PC-3 (cell line): ENCODE results near the gene RBM20. TPM values are rescaled to one million over a fixed set of nuclear protein-coding genes. Genes with fewer than 3 reads are reported as not detected.

Source experiments
- ATAC-seq: fragments of 200-7000 bp; cut with Tn5 transposase; 2 replicates; pipeline ENCODE4 v1.9.1; 2020; ENCODE audit warnings: mild to moderate bottlenecking, moderate library complexity
- BruUV-seq: library from RNA; stranded (reverse); fragments of 400-500 nt; replicated peaks from 2 replicates; lab custom pipeline; 2021; lab: Mats Ljungman, UMichigan
- CTCF ChIA-PET: fragments of 300-600 bp; sonication (Branson Sonifier 250); formaldehyde crosslinking; loops from one replicate; lab custom pipeline; 2022; ENCODE audit warnings: antibody characterized with exemption; lab: Charles Lee
- POLR2A ChIA-PET: fragments of 300-600 bp; sonication (Branson Sonifier 250); formaldehyde crosslinking; loops from one replicate; lab custom pipeline; 2022; ENCODE audit warnings: antibody characterized with exemption; ENCODE audit not compliant: unreplicated experiment; lab: Charles Lee
- DNase-seq: peaks from one replicate; pipeline ENCODE4 v3.0.0-alpha.2; 2015
- H2AFZ ChIP-seq: fragments of 300-600 bp; sonication (generic); 2 replicates; pipeline ENCODE4 v1.6.0; 2016; ENCODE audit warnings: antibody characterized with exemption, low read length
- H3F3A ChIP-seq: fragments of 300-600 bp; sonication (generic); one replicate; pipeline ENCODE4 v1.6.0; 2017; ENCODE audit warnings: antibody characterized with exemption, low read length, control low read depth, mild to moderate bottlenecking; ENCODE audit not compliant: unreplicated experiment
- H3K27ac ChIP-seq: fragments of 300-600 bp; sonication (generic); 2 replicates; pipeline ENCODE4 v1.5.1; 2016; ENCODE audit warnings: mild to moderate bottlenecking, low read length
- H3K27me3 ChIP-seq: fragments of 300-600 bp; sonication (generic); 2 replicates; pipeline ENCODE4 v1.6.1; 2016; ENCODE audit warnings: low read length, mixed read lengths
- H3K36me3 ChIP-seq: fragments of 300-600 bp; sonication (generic); 2 replicates; pipeline ENCODE4 v1.6.1; 2016; ENCODE audit warnings: low read depth, mixed run types, low read length, mixed read lengths
- H3K4me1 ChIP-seq: fragments of 300-600 bp; sonication (generic); 2 replicates; pipeline ENCODE4 v1.5.1; 2016; ENCODE audit warnings: low read length; ENCODE audit not compliant: insufficient read depth
- H3K4me2 ChIP-seq: fragments of 300-600 bp; sonication (generic); 2 replicates; pipeline ENCODE4 v1.6.0; 2016; ENCODE audit warnings: low read length
- H3K4me3 ChIP-seq: fragments of 300-600 bp; sonication (generic); 2 replicates; pipeline ENCODE4 v1.5.1; 2016; ENCODE audit warnings: mild to moderate bottlenecking, low read length, mixed read lengths
- H3K79me2 ChIP-seq: fragments of 300-600 bp; sonication (generic); 2 replicates; pipeline ENCODE4 v1.6.1; 2017; ENCODE audit warnings: low read length, mixed read lengths
- H3K9ac ChIP-seq: fragments of 300-600 bp; sonication (generic); 2 replicates; pipeline ENCODE4 v1.6.0; 2016; ENCODE audit warnings: mild to moderate bottlenecking, low read length
- H3K9me2 ChIP-seq: fragments of 300-600 bp; sonication (generic); replicated peaks from 2 replicates; pipeline ENCODE4 v1.6.1; 2016; ENCODE audit warnings: mixed run types, low read length, mixed read lengths
- H3K9me3 ChIP-seq: fragments of 300-600 bp; sonication (generic); 2 replicates; pipeline ENCODE4 v1.6.1; 2016; ENCODE audit warnings: low read length, mixed read lengths
- H4K20me1 ChIP-seq: fragments of 300-600 bp; sonication (generic); 2 replicates; pipeline ENCODE4 v1.6.1; 2016; ENCODE audit warnings: low read length, mixed read lengths
- CTCF ChIP-seq: fragments of 300-600 bp; sonication (generic); conservative IDR thresholded peaks from 2 replicates; pipeline ENCODE4 v1.5.1; 2017; ENCODE audit warnings: antibody characterized with exemption, low read depth, mild to moderate bottlenecking, low read length
- EZH2 ChIP-seq: fragments of 300-600 bp; sonication (generic); IDR thresholded peaks from one replicate; pipeline ENCODE4 v1.6.1; 2017; ENCODE audit warnings: antibody characterized with exemption, mild to moderate bottlenecking, low read length; ENCODE audit not compliant: unreplicated experiment
- EZH2phosphoT487 ChIP-seq: fragments of 300-600 bp; sonication (generic); IDR thresholded peaks from 2 replicates; pipeline ENCODE4 v1.6.1; 2018; ENCODE audit warnings: mild to moderate bottlenecking, antibody characterized with exemption, low read length, borderline replicate concordance
- intact Hi-C: fragments of 100-400 bp; cut with micrococcal nuclease; formaldehyde crosslinking; loops from 2 replicates; pipeline ENCODE4 v1.9.0; 2023
- total RNA-seq: library from RNA; depleted of rRNA; stranded (reverse); fragments of >200 nt; gene quantifications from 2 replicates; pipeline ENCODE4 v1.2.3, GENCODE V29; 2014

Gene RBM20
- total RNA-seq, 1 experiment from 2014 or later: 0.40 TPM

DNA sequence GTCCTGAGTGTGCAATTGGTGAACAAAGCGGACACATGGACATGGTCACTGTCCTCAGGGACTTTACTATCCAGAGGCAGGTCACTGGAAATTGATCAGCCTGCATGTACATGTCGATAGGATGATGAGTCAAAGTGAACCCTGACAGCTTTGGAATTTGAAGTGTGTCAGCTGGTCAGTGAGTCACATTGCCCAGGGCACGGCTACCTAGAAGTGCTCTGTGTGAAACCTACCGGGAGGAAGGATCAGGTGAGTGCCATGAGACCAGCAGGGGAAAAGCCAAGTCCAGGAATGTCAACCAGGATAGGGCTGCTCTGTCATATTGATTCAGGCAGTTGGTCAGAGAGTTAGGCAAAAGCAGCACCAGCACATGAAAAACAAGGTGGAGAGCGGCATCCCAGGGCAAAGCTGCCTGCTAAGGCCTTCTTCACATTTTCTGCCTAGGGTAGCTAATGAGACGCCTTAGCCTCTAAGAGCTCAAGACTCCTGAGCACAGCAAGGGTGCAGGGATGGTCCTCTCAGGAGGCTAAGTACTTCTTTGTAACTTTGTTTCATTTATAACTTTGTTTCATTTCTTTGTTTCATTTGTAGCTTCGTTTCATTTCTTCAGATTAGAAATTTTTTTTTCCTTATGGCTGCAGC, 208.2 kb downstream of the RBM20 start:
- peak; percentile 99 for ATAC-seq
- CTCF ChIA-PET: no interaction called here
- no peak overlapping the region for H3K4me3 ChIP-seq

GRCh38 chr10:110852947-110853346, 208.8 kb downstream of the RBM20 start:
- ATAC-seq (no peak), DNase-seq (peak; percentile 3)
- Histone ChIP-seq H3K4me1 (peaks cover 16% of the 10 kb centered on the region), H4K20me1 (no peaks in the 10 kb centered on the region), H2AFZ (0 out of 2 replicates have a peak overlapping the region, but pooled peaks have one; percentile 20), H3F3A (no peaks in the 10 kb centered on the region), H3K9me2 (no peaks in the 10 kb centered on the region), H3K36me3 (no peaks in the 10 kb centered on the region), H3K9ac (no peak overlapping the region), H3K4me3 (no peak overlapping the region), H3K79me2 (no peaks in the 10 kb centered on the region), H3K27me3 (no peaks in the 10 kb centered on the region), H3K9me3 (no peaks in the 10 kb centered on the region), H3K4me2 (peak overlapping the region; percentile 47), H3K27ac (peak overlapping the region; percentile 28)
- POLR2A ChIA-PET: no interaction called here
- TF ChIP-seq CTCF: no peak
- TF ChIP-seq EZH2: no peak
- no peak for TF ChIP-seq EZH2phosphoT487
- intact Hi-C loops: loop anchor here (2.0 kb wide), 1 partner anchor 78 kb away; no protein-coding TSS in a partner anchor
- CTCF ChIA-PET: no interaction called here
- BruUV-seq: no TSS peak

More for the DNA sequence above, 208.2 kb downstream of the RBM20 start:
- intact Hi-C loops: loop anchor here (2.0 kb wide), 1 partner anchor 78 kb away; no protein-coding TSS in a partner anchor
- TF ChIP-seq CTCF (no peak), EZH2phosphoT487 (no peak), EZH2 (no peak)
- Histone ChIP-seq H3F3A (no peaks in the 10 kb centered on the region), H3K9ac (no peak overlapping the region), H2AFZ (0 out of 2 replicates have a peak overlapping the region, but pooled peaks have one; percentile 20), H3K27ac (peak overlapping the region; percentile 28), H3K9me2 (no peaks in the 10 kb centered on the region), H3K4me2 (peak overlapping the region; percentile 47), H3K4me1 (peaks cover 16% of the 10 kb centered on the region), H4K20me1 (no peaks in the 10 kb centered on the region), H3K36me3 (no peaks in the 10 kb centered on the region), H3K79me2 (no peaks in the 10 kb centered on the region), H3K27me3 (no peaks in the 10 kb centered on the region), H3K9me3 (no peaks in the 10 kb centered on the region)
- peak; percentile 91 for DNase-seq
- POLR2A ChIA-PET: no interaction called here
- BruUV-seq: no TSS peak

DNA sequence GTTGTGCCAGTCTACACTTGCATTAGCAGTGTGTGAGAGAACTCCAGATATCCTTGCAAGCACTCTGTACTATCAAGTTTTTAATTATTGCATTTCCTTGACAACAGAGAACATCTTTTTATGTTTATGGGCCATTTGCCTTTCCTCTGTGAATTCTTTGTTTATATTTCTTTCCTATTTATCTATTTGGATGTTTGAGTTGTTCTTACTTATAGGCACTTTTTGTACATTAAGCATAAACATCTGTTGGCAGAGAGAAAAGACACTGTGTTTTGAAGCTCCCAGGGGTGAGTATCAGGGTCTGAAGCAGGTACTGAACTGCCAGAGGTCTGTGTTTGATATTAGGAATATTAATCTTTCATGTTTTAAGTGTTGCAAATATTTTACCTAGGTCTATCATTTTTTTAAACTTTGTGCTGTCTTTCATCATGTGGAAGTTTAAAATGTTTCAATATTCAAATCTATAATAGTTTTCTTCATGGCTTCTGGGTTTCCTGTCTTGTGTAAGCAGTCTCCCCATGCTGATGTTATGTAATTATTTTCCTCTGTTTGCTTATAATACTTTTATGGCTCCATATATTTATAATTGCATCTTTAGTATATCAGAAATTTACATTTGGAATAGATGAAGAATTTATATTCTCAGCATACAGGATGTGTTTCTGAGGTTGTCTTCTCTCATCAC, 209.9 kb downstream of the RBM20 start:
- BruUV-seq: no TSS peak
- Histone ChIP-seq H3K36me3 (no peaks in the 10 kb centered on the region), H3K4me1 (peaks cover 16% of the 10 kb centered on the region), H3K9me3 (no peaks in the 10 kb centered on the region), H3K27ac (no peak overlapping the region), H4K20me1 (no peaks in the 10 kb centered on the region), H3K9ac (no peak overlapping the region), H2AFZ (no peak overlapping the region), H3K4me3 (no peak overlapping the region), H3K4me2 (no peak overlapping the region), H3K9me2 (no peaks in the 10 kb centered on the region), H3K27me3 (no peaks in the 10 kb centered on the region), H3K79me2 (no peaks in the 10 kb centered on the region), H3F3A (no peaks in the 10 kb centered on the region)
- ATAC-seq: no peak
- DNase-seq: no peak
- TF ChIP-seq CTCF: no peak
- no peak for TF ChIP-seq EZH2phosphoT487
- TF ChIP-seq EZH2: no peak
- CTCF ChIA-PET: no interaction called here
- POLR2A ChIA-PET: no interaction called here
- intact Hi-C loops: loop anchor here (2.0 kb wide), 1 partner anchor 79 kb away; no protein-coding TSS in a partner anchor
